SK-N-SH treated with all-trans-retinoic acid at 6 μM for 48 hours (cell line): ENCODE measurements around the gene APOL2.

Experiments used
- ATAC-seq: fragments of 200-7000 bp; cut with Tn5 transposase; 3 replicates; pipeline ENCODE4 v1.9.1; 2020; ENCODE audit warnings: mild to moderate bottlenecking, moderate library complexity
- ARNTL ChIP-seq: fragments of 450-650 bp; formaldehyde crosslinking; IDR thresholded peaks from 2 replicates; pipeline ENCODE4 v1.5.0; 2020; ENCODE audit warnings: low read depth, mild to moderate bottlenecking, moderate library complexity, borderline replicate concordance
- BACH2 ChIP-seq: fragments of 250-450 bp; sonication (Bioruptor Pico); IDR thresholded peaks from 2 replicates; pipeline ENCODE4 v1.9.0; 2021; ENCODE audit warnings: mild to moderate bottlenecking, borderline replicate concordance
- CSDC2 ChIP-seq: fragments of 250-450 bp; sonication (Bioruptor Pico); IDR thresholded peaks from 2 replicates; pipeline ENCODE4 v1.5.0; 2020; ENCODE audit warnings: mild to moderate bottlenecking, moderate library complexity
- ESRRG ChIP-seq: fragments of 250-450 bp; sonication (Bioruptor Pico); IDR thresholded peaks from 2 replicates; pipeline ENCODE4 v1.6.1; 2021; ENCODE audit warnings: mild to moderate bottlenecking
- GLIS3 ChIP-seq: fragments of 250-450 bp; sonication (Bioruptor Pico); IDR thresholded peaks from 2 replicates; pipeline ENCODE4 v1.5.0; 2020; ENCODE audit warnings: mild to moderate bottlenecking, moderate library complexity
- OSR1 ChIP-seq: fragments of 250-450 bp; sonication (Bioruptor Pico); IDR thresholded peaks from 2 replicates; pipeline ENCODE4 v1.8.0; 2022; ENCODE audit warnings: moderate library complexity, mild to moderate bottlenecking, inconsistent platforms
- PPARA ChIP-seq: fragments of 250-450 bp; sonication (Bioruptor Pico); IDR thresholded peaks from 2 replicates; pipeline ENCODE4 v1.5.0; 2020; ENCODE audit warnings: mild to moderate bottlenecking, borderline replicate concordance
- RARB ChIP-seq: fragments of 250-450 bp; sonication (Bioruptor Pico); IDR thresholded peaks from 2 replicates; pipeline ENCODE4 v1.8.0; 2021; ENCODE audit warnings: mild to moderate bottlenecking, moderate library complexity
- SNAI2 ChIP-seq: fragments of 250-450 bp; sonication (Bioruptor Pico); IDR thresholded peaks from 2 replicates; pipeline ENCODE4 v1.5.0; 2020; ENCODE audit warnings: mild to moderate bottlenecking, moderate library complexity
- ZFP3 ChIP-seq: fragments of 250-450 bp; sonication (Bioruptor Pico); IDR thresholded peaks from 2 replicates; pipeline ENCODE4 v1.5.0; 2020; ENCODE audit warnings: mild to moderate bottlenecking, moderate library complexity
- ZFP30 ChIP-seq: fragments of 450-650 bp; formaldehyde crosslinking; IDR thresholded peaks from 2 replicates; pipeline ENCODE4 v1.5.0; 2022; ENCODE audit warnings: mild to moderate bottlenecking, moderate library complexity
- ZNF565 ChIP-seq: fragments of 450-650 bp; formaldehyde crosslinking; conservative IDR thresholded peaks from 2 replicates; pipeline ENCODE4 v1.5.0; 2020; ENCODE audit warnings: low read depth, mild to moderate bottlenecking, moderate library complexity
- TF ChIP-seq, protein P1 (sequence below): fragments of 250-450 bp; sonication (Bioruptor Pico); IDR thresholded peaks from 2 replicates; pipeline ENCODE4 v1.5.0; 2020; ENCODE audit warnings: mild to moderate bottlenecking, moderate library complexity
- TF ChIP-seq, protein P2 (sequence below): fragments of 250-450 bp; sonication (Bioruptor Pico); IDR thresholded peaks from 2 replicates; pipeline ENCODE4 v1.8.0; 2020; ENCODE audit warnings: mild to moderate bottlenecking, moderate library complexity, borderline replicate concordance
- TF ChIP-seq, protein P3 (sequence below): fragments of 250-450 bp; sonication (Bioruptor Pico); IDR thresholded peaks from 2 replicates; pipeline ENCODE4 v1.8.0; 2021; ENCODE audit warnings: low read depth, mild to moderate bottlenecking, moderate library complexity, borderline replicate concordance
- TF ChIP-seq, protein P4 (sequence below): fragments of 250-450 bp; sonication (Bioruptor Pico); IDR thresholded peaks from 2 replicates; pipeline ENCODE4 v1.5.1; 2020; ENCODE audit warnings: low read depth, mild to moderate bottlenecking, moderate library complexity
- TF ChIP-seq, protein P5 (sequence below): fragments of 250-450 bp; sonication (Bioruptor Pico); IDR thresholded peaks from 2 replicates; pipeline ENCODE4 v1.5.1; 2021; ENCODE audit warnings: mild to moderate bottlenecking, moderate library complexity

APOL2 gene

DNA sequence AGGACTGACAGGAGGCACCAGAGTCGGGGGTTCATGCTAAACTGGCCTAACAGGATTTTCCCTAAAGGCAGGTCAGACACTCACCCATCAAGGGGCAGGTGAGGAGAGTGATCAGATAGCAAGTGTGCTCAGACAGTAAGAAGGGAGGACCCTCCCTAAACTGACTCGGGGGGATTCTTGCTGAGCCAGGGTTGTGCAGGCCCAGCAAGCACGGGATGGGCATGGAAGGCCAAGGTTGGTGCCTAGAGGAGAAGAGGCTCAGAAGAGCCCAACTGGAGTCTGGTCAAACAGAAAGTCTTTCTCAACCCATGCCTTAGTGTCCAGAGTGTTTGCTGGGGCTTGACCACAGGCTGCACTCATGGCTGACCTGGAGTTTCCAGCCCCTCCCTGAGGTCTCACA is 7.4 kb upstream of the APOL2 start (continued):
- TF ChIP-seq, protein P1, sequence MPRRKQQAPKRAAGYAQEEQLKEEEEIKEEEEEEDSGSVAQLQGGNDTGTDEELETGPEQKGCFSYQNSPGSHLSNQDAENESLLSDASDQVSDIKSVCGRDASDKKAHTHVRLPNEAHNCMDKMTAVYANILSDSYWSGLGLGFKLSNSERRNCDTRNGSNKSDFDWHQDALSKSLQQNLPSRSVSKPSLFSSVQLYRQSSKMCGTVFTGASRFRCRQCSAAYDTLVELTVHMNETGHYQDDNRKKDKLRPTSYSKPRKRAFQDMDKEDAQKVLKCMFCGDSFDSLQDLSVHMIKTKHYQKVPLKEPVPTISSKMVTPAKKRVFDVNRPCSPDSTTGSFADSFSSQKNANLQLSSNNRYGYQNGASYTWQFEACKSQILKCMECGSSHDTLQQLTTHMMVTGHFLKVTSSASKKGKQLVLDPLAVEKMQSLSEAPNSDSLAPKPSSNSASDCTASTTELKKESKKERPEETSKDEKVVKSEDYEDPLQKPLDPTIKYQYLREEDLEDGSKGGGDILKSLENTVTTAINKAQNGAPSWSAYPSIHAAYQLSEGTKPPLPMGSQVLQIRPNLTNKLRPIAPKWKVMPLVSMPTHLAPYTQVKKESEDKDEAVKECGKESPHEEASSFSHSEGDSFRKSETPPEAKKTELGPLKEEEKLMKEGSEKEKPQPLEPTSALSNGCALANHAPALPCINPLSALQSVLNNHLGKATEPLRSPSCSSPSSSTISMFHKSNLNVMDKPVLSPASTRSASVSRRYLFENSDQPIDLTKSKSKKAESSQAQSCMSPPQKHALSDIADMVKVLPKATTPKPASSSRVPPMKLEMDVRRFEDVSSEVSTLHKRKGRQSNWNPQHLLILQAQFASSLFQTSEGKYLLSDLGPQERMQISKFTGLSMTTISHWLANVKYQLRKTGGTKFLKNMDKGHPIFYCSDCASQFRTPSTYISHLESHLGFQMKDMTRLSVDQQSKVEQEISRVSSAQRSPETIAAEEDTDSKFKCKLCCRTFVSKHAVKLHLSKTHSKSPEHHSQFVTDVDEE = no peak
- TF ChIP-seq BACH2 (no peak), OSR1 (no peak), ESRRG (no peak)

DNA sequence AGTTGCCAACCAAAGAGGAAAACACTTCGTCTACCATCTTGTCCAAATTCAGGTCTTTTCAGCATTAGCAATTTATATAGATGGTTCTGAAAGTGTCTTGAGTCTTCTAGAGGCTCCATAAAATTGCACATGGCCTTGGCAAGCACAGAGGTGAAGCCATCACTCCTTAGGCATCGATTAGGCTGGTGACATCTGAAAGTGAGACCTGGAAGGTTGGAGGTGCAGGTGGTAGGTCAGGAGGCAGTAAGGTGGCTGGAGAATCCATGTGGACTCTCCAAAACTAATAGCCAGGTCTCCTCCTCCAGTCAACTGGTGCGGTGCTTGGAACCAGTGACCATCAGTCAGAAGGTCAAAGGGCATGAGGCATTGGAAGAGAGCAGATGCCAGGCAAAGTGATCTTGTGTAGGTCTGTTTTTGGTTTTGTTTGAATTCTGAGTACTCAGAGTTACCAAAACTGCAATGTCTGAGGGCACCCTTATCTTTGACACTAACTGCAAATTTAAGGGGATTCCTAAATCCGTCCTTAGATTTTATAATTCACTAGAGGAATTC is 6.6 kb upstream of the APOL2 start:
- no peak for ATAC-seq
- TF ChIP-seq, protein P2, sequence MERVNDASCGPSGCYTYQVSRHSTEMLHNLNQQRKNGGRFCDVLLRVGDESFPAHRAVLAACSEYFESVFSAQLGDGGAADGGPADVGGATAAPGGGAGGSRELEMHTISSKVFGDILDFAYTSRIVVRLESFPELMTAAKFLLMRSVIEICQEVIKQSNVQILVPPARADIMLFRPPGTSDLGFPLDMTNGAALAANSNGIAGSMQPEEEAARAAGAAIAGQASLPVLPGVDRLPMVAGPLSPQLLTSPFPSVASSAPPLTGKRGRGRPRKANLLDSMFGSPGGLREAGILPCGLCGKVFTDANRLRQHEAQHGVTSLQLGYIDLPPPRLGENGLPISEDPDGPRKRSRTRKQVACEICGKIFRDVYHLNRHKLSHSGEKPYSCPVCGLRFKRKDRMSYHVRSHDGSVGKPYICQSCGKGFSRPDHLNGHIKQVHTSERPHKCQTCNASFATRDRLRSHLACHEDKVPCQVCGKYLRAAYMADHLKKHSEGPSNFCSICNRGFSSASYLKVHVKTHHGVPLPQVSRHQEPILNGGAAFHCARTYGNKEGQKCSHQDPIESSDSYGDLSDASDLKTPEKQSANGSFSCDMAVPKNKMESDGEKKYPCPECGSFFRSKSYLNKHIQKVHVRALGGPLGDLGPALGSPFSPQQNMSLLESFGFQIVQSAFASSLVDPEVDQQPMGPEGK (CRISPR knock-in tag) = no peak
- TF ChIP-seq OSR1 (no peak), ZNF565 (CRISPR knock-in tag) (no peak), SNAI2 (CRISPR knock-in tag) (no peak), ZFP30 (CRISPR knock-in tag) (no peak), RARB (CRISPR knock-in tag) (no peak), CSDC2 (CRISPR knock-in tag) (no peak), ZFP3 (CRISPR knock-in tag) (no peak), ESRRG (no peak), BACH2 (no peak), GLIS3 (CRISPR knock-in tag) (no peak), ARNTL (CRISPR knock-in tag) (no peak), PPARA (CRISPR knock-in tag) (no peak)
- TF ChIP-seq, protein P3, sequence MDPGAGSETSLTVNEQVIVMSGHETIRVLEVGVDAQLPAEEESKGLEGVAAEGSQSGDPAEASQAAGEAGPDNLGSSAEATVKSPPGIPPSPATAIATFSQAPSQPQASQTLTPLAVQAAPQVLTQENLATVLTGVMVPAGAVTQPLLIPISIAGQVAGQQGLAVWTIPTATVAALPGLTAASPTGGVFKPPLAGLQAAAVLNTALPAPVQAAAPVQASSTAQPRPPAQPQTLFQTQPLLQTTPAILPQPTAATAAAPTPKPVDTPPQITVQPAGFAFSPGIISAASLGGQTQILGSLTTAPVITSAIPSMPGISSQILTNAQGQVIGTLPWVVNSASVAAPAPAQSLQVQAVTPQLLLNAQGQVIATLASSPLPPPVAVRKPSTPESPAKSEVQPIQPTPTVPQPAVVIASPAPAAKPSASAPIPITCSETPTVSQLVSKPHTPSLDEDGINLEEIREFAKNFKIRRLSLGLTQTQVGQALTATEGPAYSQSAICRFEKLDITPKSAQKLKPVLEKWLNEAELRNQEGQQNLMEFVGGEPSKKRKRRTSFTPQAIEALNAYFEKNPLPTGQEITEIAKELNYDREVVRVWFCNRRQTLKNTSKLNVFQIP (CRISPR knock-in tag) = no peak
- TF ChIP-seq, protein P1 = no peak
- TF ChIP-seq, protein P4, sequence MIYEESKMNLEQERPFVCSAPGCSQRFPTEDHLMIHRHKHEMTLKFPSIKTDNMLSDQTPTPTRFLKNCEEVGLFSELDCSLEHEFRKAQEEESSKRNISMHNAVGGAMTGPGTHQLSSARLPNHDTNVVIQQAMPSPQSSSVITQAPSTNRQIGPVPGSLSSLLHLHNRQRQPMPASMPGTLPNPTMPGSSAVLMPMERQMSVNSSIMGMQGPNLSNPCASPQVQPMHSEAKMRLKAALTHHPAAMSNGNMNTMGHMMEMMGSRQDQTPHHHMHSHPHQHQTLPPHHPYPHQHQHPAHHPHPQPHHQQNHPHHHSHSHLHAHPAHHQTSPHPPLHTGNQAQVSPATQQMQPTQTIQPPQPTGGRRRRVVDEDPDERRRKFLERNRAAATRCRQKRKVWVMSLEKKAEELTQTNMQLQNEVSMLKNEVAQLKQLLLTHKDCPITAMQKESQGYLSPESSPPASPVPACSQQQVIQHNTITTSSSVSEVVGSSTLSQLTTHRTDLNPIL = no peak
- TF ChIP-seq, protein P5, sequence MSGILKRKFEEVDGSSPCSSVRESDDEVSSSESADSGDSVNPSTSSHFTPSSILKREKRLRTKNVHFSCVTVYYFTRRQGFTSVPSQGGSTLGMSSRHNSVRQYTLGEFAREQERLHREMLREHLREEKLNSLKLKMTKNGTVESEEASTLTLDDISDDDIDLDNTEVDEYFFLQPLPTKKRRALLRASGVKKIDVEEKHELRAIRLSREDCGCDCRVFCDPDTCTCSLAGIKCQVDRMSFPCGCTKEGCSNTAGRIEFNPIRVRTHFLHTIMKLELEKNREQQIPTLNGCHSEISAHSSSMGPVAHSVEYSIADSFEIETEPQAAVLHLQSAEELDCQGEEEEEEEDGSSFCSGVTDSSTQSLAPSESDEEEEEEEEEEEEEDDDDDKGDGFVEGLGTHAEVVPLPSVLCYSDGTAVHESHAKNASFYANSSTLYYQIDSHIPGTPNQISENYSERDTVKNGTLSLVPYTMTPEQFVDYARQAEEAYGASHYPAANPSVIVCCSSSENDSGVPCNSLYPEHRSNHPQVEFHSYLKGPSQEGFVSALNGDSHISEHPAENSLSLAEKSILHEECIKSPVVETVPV = no peak
- TF ChIP-seq, all 23 proteins: peak for 0
